ENCODE data around the gene SRR.

DNA sequence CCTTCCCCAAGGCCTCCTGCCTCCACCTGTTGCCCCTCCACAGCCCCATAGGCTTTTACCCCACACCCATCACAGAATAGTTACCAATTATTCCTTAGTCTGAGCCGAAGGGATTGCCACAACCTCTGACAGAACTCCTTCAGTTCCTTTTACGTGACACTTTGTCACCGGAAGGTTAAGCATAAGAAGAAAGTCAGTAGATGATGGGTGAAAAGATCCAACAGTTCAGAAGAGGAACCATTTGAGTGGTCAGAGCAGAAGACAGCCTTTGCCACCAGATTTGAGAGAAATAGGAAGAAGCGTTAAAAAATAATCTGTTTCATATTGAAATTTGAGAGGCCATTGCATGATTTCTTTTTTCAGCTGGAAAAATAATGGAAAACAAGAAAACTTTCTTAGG, 1.2 kb downstream of the SRR start:
- TF ChIP-seq, protein P1, sequence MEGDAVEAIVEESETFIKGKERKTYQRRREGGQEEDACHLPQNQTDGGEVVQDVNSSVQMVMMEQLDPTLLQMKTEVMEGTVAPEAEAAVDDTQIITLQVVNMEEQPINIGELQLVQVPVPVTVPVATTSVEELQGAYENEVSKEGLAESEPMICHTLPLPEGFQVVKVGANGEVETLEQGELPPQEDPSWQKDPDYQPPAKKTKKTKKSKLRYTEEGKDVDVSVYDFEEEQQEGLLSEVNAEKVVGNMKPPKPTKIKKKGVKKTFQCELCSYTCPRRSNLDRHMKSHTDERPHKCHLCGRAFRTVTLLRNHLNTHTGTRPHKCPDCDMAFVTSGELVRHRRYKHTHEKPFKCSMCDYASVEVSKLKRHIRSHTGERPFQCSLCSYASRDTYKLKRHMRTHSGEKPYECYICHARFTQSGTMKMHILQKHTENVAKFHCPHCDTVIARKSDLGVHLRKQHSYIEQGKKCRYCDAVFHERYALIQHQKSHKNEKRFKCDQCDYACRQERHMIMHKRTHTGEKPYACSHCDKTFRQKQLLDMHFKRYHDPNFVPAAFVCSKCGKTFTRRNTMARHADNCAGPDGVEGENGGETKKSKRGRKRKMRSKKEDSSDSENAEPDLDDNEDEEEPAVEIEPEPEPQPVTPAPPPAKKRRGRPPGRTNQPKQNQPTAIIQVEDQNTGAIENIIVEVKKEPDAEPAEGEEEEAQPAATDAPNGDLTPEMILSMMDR (IDR thresholded peaks at IDR 0.05), result no peak
- no peak for TF ChIP-seq SIN3A (IDR thresholded peaks at IDR 0.05; ENCODE audit: borderline replicate concordance, insufficient read depth, low read depth, low read length)
